GM18505 (cell line): ENCODE results near the gene C1QTNF9B.

Source experiments
- ATAC-seq: cut with Tn5 transposase; IDR thresholded peaks from one replicate; pipeline ENCODE4 v1.9.1; 2021; ENCODE audit not compliant: unreplicated experiment
- POLR2A ChIP-seq: IDR thresholded peaks from 4 replicates; pipeline ENCODE4 v1.6.1; 2011; ENCODE audit warnings: borderline replicate concordance; ENCODE audit not compliant: insufficient read depth, insufficient read length; ENCODE audit errors: extremely low read depth

The C1QTNF9B gene

DNA sequence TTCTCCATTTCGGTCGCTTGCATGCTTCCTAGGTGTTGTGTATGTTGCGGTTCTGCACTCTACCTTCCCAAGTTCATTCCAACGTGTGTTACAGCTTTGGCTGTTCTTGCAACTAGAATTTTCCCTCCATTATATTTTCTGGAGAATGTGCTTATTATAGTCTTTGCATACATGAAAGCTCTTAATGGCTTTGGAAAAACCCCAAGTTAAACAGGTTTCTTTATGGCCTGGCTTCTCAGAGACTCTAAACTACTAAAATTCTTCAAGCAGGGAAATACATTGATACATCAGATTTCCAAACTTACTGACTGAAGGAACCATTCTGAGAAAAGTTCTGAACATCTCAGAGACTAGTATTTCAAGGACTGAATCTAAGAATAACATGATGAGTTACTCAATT lies 20.0 kb downstream of the C1QTNF9B start:
- ATAC-seq, result no peak
- no peak for TF ChIP-seq POLR2A

DNA sequence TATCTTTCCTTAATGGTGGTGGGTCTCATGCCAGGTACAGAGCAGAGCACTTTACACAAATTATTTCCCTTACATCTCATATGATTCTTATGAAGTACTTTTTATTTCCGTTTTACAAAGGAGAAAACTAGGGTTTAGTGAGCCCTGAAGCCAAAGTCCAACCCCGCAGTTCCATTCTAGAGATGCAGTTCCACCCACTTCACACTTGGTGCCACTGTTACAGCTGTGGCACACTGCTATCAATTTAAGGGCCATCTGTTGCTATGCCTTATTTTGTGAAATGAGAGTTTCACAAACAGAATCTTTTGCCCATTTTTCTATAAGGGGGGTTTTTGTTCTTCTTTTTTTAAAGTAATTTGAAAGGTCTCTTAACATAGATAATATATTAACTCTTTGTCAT lies 21.0 kb downstream of the C1QTNF9B start:
- no peak for TF ChIP-seq POLR2A
- no peak for ATAC-seq

DNA sequence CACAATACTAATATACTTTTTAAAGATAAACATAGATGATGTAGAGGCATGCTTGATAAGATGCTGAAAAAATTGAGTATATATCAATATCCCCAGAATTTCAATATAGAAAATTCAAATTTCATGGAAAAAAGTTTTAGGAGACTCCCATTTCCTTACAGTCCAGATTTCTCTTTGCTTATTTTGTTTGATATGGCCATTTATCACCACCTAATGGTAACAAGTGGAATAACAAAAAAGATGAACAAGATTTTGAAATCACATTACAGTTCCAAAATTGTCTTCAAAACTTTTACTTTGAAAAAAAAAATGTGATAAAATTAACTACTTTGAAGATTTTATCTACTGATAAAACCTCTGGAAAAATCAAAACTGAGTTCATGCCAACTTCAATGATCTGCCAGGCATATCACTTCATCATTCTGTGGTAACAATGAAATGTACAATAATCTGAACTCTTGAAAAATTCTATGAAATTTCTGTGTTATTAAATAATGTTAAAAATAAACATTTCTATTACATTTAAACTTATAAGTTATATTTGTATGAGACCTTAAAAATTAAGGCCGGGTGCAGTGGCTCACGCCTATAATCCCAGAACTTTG lies 25.6 kb downstream of the C1QTNF9B start:
- no peak for ATAC-seq

DNA sequence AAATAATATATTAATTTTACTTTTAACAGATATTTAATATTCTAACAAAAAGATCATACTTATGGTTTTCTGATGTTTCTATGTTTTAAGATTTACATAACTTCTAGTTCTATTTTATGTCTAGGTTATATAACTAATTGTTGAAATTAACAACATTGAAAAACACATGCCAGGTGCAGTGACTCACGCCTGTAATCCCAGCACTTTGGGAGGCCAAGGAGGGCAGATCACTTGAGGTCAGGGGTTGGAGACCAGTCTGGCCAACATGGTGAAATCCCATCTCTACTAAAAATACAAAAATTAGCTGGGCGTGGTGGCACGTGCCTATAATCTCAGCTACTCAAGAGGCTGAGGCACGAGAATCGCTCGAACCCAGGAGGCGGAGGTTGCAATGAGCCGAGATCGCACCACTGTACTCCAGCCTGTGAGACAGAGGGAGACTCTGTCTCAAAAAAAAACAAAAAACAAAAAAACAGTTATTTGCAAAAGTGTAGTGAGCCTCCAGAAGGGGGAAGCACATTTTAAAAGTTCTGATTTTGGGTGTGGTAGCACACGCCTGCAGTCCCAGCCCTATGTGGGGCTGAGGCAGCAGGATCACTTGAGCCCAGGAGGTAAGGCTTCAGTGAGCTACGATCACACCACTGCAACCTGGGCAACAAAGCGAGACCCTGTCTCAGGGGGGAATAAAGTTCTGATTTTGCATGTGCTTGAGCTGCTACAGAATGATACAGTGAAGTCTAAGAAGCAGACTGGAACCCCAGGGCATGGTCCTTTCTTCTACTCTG lies 26.8 kb downstream of the C1QTNF9B start:
- peak; percentile 63 for ATAC-seq
- TF ChIP-seq POLR2A, result no peak

More for the DNA sequence above, 25.6 kb downstream of the C1QTNF9B start:
- TF ChIP-seq POLR2A, result no peak

DNA sequence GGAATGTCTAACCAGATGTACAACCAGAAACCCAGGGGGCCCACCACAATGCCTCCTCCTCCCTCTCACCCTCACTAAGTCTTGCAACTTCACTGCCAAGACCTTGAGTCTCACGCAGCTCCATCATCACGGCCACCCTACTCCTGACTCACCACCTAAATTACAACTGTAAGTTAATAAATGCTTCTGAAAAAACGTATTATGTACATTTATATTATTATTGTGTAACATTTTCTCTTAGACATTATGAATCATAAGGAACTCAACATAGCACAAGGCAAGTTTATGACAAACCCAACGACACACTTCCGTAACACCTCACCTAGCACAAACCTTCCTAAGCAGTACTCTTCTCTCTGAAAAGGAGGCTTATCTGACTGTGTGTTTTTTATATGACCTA lies 28.8 kb downstream of the C1QTNF9B start:
- no peak for ATAC-seq
- TF ChIP-seq POLR2A, result no peak

DNA sequence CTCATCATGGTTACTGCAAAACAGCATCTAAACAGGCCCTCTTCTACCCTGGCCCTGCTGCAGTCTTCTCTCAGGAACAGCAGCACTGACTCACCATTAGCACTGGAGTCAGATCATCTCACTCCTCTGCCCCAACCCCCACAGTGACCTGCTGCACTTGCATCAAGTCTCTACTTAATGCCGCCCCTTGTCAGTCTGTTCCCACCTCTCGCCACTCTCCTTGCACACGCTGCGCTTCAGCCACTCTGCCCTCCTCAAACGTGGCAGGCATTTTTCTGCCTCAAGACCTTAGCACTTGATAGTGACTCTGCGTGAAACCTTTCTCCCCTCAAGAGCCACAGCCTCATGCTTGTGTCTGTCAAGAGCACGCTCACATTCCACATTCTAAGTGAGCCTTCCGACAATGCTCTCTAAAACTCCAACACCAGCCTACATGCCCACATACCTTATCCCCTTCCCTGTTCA lies 30.2 kb downstream of the C1QTNF9B start:
- no peak for TF ChIP-seq POLR2A
- no peak for ATAC-seq

DNA sequence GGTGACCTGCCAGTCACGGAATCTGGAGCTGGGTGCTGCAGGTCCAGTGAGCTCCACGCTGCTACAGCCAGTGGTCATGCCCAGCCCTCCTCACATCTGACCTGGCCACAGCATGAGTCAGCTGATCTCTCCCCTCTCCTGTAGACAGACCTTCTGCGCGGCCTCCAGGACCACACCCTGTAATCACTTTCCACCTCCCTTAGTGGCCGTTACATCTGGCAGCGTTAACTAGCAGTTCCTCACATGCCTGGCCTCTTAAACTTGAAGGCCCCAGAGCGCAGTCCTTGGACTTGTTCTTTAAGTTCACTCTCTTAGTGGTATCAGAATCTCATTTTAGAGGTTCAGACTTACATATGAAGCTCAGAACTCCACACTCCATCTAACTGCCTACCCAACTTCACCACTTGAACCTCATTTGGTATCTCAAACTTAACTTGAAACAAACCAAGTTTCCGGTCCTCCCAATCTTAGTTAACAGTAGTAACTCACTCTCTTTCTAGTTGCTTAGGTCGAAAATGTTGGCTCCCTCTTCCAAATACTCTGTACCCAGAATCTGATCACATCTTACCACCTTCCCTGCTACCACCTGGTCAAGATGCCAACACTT lies 30.8 kb downstream of the C1QTNF9B start:
- no peak for TF ChIP-seq POLR2A
- no peak for ATAC-seq

DNA sequence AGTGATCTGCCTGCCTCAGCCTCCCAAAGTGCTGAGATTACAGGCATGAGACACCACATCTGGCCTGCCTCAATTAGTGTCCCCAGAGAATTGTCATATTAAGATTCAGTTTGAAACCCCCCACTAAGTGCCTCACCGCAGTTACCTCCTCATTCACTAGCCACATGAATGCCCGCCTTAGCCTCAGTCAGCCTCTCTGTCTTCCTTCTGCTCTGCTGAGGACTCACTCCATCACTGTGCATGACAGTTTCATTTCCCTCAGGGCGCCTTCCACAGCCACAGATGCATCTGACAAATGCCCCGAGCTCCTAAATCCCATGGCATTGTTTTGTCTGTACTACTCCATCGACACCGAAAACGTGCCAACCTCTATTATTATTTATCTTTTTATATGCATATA lies 31.4 kb downstream of the C1QTNF9B start:
- no peak for TF ChIP-seq POLR2A
- ATAC-seq, result no peak

DNA sequence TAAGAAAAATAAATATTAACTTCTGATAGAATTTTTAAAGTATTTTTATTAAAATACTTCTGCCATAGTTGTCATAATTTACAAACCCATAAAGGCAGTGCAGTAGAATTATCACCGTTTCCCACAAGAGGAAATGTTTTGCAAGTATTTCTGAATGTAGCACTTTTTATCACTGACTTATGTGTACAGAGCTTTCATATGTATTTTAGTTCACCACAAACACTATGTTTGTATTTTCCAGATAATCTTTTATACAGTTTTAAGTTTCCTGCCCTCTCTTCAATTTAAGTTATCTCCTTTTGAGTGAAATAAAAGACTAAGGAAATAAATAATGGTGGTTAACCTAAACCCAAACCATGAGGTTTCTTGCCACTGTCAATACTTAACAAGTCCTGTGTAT lies 32.3 kb downstream of the C1QTNF9B start:
- no peak for ATAC-seq
- no peak for TF ChIP-seq POLR2A

DNA sequence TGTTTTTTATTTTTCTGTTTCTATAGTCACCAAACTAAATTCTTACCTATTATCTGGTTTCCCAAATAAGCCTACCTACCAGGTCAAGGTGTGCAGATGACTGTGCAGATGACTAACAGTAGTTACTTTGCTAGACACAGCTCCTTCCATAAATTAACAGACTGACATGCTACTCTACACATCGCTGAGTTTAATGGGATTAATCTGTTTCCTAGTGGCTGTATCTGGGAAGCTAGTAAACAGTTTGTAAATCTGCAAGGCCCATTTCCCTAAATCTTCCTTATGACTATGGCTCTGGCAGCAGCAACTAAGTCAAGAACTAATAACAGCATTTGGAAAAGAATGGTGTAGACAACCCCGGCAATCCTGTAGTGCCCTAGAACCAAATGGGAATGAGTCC lies 36.0 kb downstream of the C1QTNF9B start:
- TF ChIP-seq POLR2A, result no peak
- no peak for ATAC-seq

DNA sequence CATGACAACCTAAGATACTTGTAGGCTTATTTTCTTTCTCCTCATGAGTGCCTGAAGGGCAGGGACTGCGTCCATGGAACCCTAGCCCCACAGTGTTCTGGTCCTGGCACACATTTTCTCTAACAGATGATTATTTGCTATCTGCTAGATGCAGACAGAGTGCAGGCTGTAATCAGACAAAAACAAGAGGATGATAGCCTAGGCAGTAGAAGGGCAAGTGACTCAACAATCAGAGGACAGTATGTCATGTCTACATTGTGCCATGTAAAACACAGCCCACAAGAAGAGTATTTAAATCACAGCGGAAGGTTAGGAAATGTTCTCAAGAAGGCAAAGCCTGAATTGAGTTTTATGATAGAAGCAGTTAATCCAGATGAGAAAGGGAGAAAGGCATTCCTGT lies 37.4 kb downstream of the C1QTNF9B start:
- TF ChIP-seq POLR2A, result no peak
- no peak for ATAC-seq

DNA sequence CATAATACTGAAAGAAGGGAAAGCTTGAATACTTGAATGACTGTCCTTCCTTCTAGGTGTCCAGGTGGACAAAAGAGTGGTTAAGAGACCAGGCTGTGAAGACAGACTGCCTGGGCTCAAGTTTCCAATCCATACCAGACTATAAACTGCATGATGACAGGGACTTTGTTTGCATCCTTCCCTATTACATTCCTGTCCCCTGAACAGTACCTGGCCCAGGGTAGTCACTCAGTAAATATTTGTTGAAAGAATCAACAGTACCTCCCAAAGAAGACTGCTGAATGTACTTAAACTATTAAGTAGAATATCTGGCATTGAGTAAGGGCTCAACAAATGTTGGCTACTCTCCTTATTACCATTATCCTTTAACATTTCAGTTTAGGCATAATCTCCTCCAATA lies 37.8 kb downstream of the C1QTNF9B start:
- no peak for ATAC-seq
- no peak for TF ChIP-seq POLR2A

DNA sequence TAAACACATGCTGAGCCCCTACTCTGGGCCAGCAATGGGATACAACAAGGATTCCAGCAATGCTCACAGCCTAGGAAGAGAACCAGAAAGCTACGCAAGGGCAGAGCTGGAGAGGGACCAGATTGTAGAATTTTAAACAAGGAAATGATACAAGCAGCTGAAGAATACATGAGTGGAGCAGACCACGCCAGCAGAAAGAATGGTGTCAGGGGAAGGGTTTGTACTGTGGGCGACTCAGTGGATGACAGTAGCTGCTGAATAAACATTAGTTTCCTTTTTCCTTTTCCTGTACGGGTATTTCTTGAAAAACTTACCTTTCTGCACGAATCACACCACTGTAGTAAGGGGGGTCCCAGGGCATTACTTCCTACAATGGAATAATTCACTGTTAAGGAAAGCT lies 38.8 kb downstream of the C1QTNF9B start:
- no peak for ATAC-seq
- no peak for TF ChIP-seq POLR2A
